ENCODE results near the gene ARHGEF28. TPM values are rescaled to one million over a fixed set of nuclear protein-coding genes. Genes with fewer than 3 reads are reported as not detected.
A peak's percentile ranks its signal among the peaks of the same experiment; 100 is the strongest.

The ARHGEF28 gene
- total RNA-seq, 1 experiment from 2014 or later = 0.57 TPM

GRCh38 chr5:73625372-73625943 lies 538 bp upstream of the ARHGEF28 start:
- no peak for DNase-seq
- H3K4me2 ChIP-seq (ENCODE audit: insufficient read depth, insufficient read length, low read length) = peak overlapping the region; percentile 67

More at GRCh38 chr5:73625372-73625943, 538 bp upstream of the ARHGEF28 start:
- Histone ChIP-seq H3K56ac (ENCODE audit: insufficient read length, low read depth, low read length) (no peak overlapping the region), H3K79me1 (ENCODE audit: insufficient read depth, low read depth, low read length, poor library complexity, severe bottlenecking) (no peaks in the 10 kb centered on the region), H3K9ac (ENCODE audit: extremely low read depth, insufficient read length, low read length) (no peak overlapping the region), H3T11ph (ENCODE audit: low read length) (no peak overlapping the region), H4K5ac (ENCODE audit: insufficient read length, low read depth, low read length) (no peak overlapping the region), H2BK5ac (ENCODE audit: insufficient read length, low read length) (no peak overlapping the region), H2AK5ac (ENCODE audit: insufficient read length, low read length) (no peak overlapping the region), H3K79me2 (ENCODE audit: insufficient read depth, low read length) (no peaks in the 10 kb centered on the region), H3K23ac (ENCODE audit: insufficient read length, low read depth, low read length) (no peak overlapping the region), H4K91ac (ENCODE audit: insufficient read length, low read depth, low read length) (no peak overlapping the region), H3K27ac (ENCODE audit: insufficient read length, low read depth, low read length) (no peak overlapping the region), H3K23me2 (ENCODE audit: insufficient read length, low read depth, low read length, poor library complexity, severe bottlenecking) (peaks cover 7% of the 10 kb centered on the region), H3K18ac (ENCODE audit: insufficient read length, low read depth, low read length) (no peak overlapping the region), H3K4ac (ENCODE audit: low read depth, low read length) (no peak overlapping the region), H2AFZ (ENCODE audit: low read length) (no peak overlapping the region), H2BK20ac (ENCODE audit: low read depth, low read length, poor library complexity, severe bottlenecking) (no peak overlapping the region), H2BK15ac (ENCODE audit: low read depth, low read length) (no peak overlapping the region), H3K4me1 (ENCODE audit: insufficient read depth, low read length) (0 out of 2 replicates have a peak, but pooled peaks cover 2% of the 10 kb centered on the region), H3K27me3 (ENCODE audit: insufficient read depth, low read length) (peaks cover 10% of the 10 kb centered on the region; the same call in 1 of the 2 replicates), H2BK120ac (ENCODE audit: low read depth, low read length, poor library complexity, severe bottlenecking) (no peak overlapping the region), H2BK12ac (ENCODE audit: insufficient read length, low read depth, low read length) (no peak overlapping the region), H4K8ac (replicated peaks; ENCODE audit: insufficient read length, low read depth, low read length) (no peak overlapping the region), H3K14ac (ENCODE audit: insufficient read depth, low read length) (no peak overlapping the region), H4K20me1 (ENCODE audit: control insufficient read depth, insufficient read depth, insufficient read length) (no peaks in the 10 kb centered on the region), H3K9me3 (ENCODE audit: control insufficient read depth, low read depth, low read length) (no peaks in the 10 kb centered on the region)
- H3K36me3 Mint-ChIP-seq (ENCODE audit: insufficient read depth in 1 of 3, low read depth in 3 of 3) = no peaks in the 10 kb centered on the region
- no CpG with 5 or more reads among the region's 33 CpGs for WGBS (ENCODE audit: extremely low coverage, insufficient read length, low lambda C conversion rate)
- H3K9me3 Mint-ChIP-seq = no peaks in the 10 kb centered on the region
- peaks cover 13 to 24% of the 10 kb centered on the region in 2 experiments for H3K4me1 Mint-ChIP-seq
- H3K27me3 Mint-ChIP-seq (ENCODE audit: low read depth) = peaks cover 53% of the 10 kb centered on the region
- TF ChIP-seq CTCF (conservative IDR thresholded peaks at IDR 0.05) = no peak
- peak overlapping the region; percentile 56 to 79 for H3K4me3 Mint-ChIP-seq
- no peak overlapping the region for H3K27ac Mint-ChIP-seq
